Activated CD4-positive, alpha-beta T cell treated with anti-CD3 and anti-CD28 coated beads, Interleukin-10, Interleukin-2, amounts not matched to agents 100 ng/mL and 50 ng/mL, durations not matched to agents 16 hours and 8 hours (primary cell): ENCODE measurements around the gene KRT33B.
"Not testable (repeated sequence)": the region's sequence is repeated elsewhere in the genome, so short reads cannot be mapped to it uniquely, and the experiment has no call there.

Experiments
- DNase-seq: peaks from one replicate; pipeline ENCODE4 v3.0.0-alpha.2; 2020

KRT33B gene

DNA sequence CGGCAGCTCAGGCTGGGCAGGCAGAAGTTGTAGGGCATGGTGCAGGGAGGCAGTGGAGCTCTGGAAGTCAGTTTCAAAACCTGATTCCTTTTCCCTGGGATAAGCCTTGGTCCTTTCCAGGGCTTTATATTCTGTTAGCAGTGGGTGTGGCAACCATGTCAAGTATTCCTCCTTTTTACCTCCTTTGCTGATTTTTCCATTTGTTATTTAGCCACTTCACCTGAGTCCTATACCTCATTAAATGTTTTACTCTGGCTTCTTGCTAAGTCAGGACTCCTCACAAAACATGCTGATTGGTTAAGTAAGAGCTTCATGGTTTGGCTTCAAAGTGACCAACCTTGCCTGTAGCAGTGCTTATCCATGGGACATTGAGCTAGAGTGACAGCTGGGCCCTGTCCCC is at the start of gene KRT33B:
TSS of gene KRT33B (minus strand) at position 101 of the 400 bp plus-strand sequence. CDS start at position 38, 63 bp downstream.
- no peak for DNase-seq

DNA sequence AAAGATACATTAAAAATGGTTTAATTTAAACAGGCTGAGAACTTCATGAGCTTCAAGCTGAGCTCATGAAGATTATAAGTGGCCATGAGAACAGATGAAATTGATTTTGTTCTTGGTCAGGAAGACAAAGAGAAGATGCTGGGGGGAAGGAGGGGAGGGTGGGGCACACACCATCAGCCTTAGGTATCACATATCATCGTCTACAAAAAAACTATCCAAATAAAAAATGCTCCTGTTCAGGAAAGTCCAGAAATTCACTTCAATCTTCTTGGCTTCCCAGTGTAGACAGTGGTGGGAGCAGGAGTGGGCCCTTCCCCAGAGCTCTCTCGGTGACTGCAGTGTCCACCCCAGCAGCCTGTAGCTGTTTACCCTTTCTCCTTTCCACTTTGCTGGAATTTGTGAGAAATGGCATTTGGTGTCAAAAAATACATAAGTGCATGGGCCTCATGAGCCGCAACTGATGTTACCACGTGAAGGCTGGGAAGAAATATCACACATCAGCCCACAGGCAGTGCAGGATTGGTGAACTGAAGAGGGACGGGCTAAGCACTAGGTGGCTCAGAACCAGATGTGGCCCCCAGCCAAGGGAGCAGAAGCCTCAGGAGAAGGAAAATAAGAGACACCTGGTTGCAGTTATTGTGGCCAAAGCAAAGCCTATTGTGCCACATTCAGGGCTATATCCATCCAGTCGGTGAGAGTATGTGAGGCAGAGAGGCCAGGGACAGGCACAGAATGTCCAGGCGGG is 48.7 kb upstream of the KRT33B start:
- no peak for DNase-seq

DNA sequence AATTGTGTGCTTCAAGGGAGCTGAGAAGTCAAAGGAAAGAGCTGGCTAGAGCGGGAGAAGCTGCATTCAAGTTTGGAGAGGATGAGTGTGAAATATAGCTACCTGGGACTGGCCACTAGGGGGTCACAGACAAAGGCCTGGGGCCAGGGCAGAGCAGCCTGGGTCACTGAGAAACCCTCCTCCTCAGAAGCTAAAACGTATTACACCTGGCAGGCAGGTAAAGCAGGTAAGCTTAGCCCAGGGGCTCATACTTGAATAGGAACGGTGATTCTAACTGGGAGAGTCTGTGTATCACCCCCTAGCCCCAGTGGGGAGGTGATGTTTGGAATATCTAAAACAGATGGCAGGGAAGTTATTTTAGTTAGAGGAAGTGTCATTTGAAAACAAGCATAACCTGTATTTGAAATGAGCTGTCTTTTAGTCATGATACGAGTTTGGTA is 48.0 kb upstream of the KRT33B start:
- DNase-seq: no peak

GRCh38 chr17:41417127-41417526 is 47.5 kb upstream of the KRT33B start:
- DNase-seq: no peak

GRCh38 chr17:41416479-41416878 is 46.9 kb upstream of the KRT33B start:
- no peak for DNase-seq

GRCh38 chr17:41415833-41416335 is 46.3 kb upstream of the KRT33B start:
- DNase-seq: no peak

- DNase-seq: no peak
These were observed 45.8 kb upstream of the KRT33B start for GRCh38 chr17:41415411-41415810.

GRCh38 chr17:41413982-41414381 is 44.4 kb upstream of the KRT33B start:
- DNase-seq: no peak

DNA sequence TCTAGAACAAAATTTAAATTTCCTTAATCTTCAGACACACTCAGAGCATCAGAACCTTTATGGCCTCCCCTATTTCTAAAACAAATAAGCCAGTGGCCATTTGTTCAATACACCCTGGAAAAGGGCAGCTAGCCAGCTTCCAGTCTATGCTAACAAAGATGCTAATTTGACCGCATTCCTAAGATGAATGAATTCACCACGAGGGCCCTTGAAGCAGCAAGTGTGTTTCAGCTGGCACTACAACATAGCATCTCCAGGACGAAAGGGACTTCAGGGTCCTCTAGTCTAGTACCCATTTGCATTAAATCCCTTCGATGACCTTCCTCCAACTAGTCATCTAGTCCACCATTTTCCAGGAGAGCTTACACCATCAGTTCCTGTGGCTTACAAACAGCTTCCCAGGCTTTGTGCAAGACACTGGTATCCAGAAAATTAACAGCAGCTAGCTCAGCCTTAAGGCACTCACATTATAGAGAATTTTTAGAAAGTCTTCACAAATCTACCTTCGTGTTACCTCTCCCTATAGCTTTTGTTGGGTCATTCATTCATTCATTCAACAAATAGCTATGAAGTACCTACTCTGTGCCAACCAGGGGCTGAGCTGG is 43.8 kb upstream of the KRT33B start:
- no peak for DNase-seq

- DNase-seq: no peak
These were observed 41.6 kb upstream of the KRT33B start for GRCh38 chr17:41411072-41411840.

DNA sequence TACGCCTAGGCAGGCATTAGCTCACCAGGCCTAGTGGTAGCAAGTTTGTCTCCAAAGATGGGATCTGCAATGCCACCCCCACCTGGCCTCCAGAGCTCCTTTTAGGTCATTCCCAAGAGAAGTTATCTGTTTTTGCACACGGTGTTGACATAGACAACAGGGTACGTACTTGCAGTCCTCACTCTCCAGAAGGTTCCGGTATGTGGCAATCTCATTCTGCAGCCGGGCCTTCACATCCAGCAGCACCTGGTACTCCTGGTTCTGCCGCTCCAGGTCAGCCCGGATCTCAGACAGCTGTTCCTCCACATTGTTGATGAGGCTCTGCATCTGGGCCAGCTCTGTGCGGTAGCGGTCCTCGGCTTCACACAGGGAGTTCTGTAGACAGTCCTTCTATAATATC is 37.6 kb upstream of the KRT33B start:
- DNase-seq: no peak

GRCh38 chr17:41406205-41406604 is 36.6 kb upstream of the KRT33B start:
- DNase-seq: no peak

DNA sequence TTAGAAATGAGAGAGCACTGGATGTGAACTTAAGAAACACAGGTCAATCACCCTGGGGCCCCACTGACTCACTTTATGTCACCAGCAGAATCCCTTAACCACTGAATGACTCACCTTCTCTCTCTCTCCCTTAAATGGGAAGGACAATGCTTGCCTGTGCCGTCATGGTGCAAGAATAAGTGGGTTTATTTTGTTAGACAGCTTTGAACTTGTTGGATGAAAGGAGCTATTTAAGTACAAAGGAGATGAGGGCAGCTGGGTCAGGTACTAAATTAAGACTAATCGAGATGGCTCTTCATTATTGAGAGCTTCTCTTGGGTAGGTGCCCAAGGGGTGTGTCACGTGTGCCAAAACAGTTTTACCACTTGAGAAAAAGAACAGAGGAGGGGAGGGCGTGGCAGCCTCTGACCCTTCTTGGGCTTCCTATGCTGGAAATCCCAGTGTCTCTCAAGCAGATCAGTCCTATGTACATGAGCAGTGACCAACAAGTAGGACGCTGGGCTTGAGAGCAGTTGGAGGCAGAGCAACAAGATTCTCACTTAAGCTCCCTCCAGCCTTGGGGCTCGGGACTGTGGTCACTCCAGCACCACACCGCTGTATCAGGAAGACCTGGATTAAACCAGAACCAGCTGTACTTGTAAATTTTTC is 34.5 kb upstream of the KRT33B start:
- DNase-seq: peak; percentile 76

DNA sequence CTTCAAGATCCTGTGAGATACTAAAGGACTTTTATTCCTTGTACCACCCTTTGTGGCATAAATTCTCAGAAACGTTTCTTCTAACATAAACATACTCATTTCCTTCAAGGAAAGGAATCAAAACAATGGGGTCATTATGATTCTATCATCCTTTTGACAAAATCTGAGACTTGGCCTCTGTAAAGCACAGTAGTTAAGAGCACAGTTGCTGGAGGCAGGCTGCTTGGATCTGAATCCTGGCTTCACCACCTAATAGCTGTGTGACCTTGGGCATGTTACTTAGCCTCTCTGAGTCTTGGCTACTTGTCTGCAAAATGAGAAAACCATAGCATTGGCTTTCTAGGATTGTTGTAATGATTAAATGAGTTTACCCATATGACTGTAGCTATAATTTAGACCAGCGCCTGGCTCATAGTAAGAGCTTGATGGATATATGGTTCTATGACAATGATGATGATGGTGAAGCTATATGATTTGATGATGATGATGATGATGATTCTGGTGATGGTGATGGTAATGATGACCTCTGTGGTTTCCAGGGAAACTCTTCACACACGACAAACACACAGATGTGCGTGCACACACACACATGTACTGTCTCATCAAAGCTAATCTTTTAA is 33.9 kb upstream of the KRT33B start:
- peak; percentile 42 for DNase-seq

- DNase-seq: no peak
These were observed 32.5 kb upstream of the KRT33B start for GRCh38 chr17:41402161-41402560.

DNA sequence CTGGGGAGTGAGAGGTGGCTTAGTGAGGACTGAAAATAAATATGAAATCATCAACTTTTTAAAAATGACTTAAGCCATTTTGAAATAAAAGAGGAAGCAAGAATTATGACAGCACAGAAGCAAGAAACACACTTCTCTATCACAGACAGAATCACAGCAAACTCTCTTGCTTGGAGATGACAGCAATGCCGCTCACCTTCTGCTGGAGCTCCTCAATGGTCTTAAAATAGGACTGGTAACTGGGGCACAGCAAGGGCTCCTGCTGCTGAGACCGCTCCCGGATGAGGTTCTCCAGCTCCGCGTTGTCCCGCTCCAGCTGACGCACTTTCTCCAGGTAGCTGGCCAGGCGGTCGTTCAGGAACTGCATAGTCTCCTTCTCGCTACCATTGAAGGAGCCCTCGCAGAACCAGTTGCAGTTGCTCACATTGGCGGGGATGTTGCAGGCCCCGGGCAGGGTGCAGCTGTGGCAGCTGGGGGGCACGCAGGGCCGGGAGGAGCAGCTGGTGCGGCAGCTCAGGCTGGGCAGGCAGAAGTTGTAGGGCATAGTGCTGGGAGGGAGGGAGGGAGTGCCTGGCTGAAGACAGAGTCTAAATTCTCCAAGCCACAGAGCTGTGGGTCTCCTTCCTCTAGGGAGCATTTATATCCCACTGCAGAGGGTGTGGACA is 27.5 kb upstream of the KRT33B start, which contains the start of gene KRT31:
TSS of gene KRT31 (minus strand) at position 613 of the 665 bp plus-strand sequence. CDS start at position 544, 69 bp downstream.
- DNase-seq: no peak

DNA sequence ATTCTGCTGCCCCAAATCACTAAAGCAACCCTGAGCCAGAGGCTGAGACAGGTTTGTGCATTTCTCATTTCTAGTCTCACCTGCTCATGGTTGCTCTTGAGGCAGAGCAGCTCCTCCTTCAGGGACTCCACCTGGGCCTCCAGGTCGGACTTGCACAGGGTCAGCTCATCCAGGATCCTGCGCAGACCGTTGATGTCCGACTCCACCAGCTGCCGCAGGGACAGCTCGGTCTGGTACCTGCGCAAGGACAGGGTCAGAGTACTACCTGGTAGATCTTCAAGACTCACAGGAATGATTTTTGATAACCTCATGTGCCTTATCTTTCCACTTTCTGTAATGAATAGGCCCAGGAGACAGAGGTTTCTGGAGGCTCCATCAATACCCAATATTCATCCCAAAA is 26.7 kb upstream of the KRT33B start:
- DNase-seq: no peak

GRCh38 chr17:41395611-41396010 is 26.0 kb upstream of the KRT33B start:
- DNase-seq: no peak

GRCh38 chr17:41395044-41395443 is 25.4 kb upstream of the KRT33B start:
- not testable (repeated sequence) for DNase-seq

- DNase-seq: no peak
These were observed 24.8 kb upstream of the KRT33B start for GRCh38 chr17:41394254-41394996.

DNA sequence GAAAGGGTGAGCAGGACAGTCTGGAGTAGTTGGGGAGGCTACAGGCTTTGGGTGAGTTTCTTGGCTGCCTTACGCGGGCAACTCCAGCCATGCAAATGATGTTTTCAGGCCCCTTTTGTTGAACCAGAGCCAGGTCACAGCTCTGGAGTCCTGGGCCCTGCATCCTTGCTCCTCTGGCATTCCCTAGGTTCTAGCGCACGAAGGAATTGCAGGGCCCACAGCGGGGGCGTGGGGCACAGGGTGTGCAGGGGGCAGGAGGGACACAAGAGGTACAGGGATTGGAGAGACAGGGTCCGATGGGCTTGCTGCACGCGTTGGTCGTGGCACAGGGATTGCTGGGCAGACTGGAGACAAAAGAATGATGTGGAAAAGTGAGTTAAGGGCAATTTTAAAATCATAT is 24.2 kb upstream of the KRT33B start:
- no peak for DNase-seq
